Measurements from ENCODE around the gene THOC7. TPM values are rescaled to one million over a fixed set of nuclear protein-coding genes. Genes with fewer than 3 reads are reported as not detected.

The THOC7 gene
- total RNA-seq, 1 experiment from 2014 or later, result 67.3 TPM

DNA sequence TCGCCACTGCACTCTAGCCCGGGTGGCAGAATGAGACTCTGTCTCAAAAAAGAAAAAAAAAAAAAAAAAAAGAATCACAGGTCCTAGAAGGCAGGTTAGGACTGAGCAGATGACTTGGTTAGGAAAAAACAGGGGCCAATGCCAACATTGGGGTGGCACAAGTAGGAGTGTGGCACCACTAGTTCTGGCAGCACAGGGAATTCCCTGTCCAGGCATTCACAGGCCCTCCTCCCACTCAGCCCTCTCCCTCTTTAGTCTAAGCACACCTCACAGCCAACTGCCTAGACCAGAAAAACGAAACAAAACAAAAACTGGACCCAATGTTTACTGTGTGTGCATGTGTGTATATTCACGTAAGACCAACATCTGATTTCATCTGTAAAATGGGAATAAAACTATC lies 10.5 kb downstream of the THOC7 start:
- H3K4me1 ChIP-seq (ENCODE audit: control insufficient read depth in 1 of 2, insufficient read depth in 2 of 2, low read length in 2 of 2), result peaks cover 5 to 29% of the 10 kb centered on the region in 2 experiments
- peaks cover 4% of the 10 kb centered on the region; the same call in 1 of the 2 replicates for H4K20me1 ChIP-seq (ENCODE audit: insufficient read depth)
- no peak overlapping the region for H3K27ac ChIP-seq (ENCODE audit: low read depth, low read length)
- TF ChIP-seq YY1 (IDR thresholded peaks at IDR 0.05; ENCODE audit: extremely low read depth, insufficient replicate concordance, low read depth, low read length), result no peak
- ChIA-PET POLR2A (no interaction called here), RAD21 (ENCODE audit: low non-redundant PET in 1 of 2, low total read pairs in 2 of 2, uncharacterized antibody in 2 of 2, unreplicated experiment in 2 of 2) (no interaction called here), CTCF (no interaction called here)
- DNase-seq (ENCODE audit: low read depth, low spot score) (no peak), ATAC-seq (no peak)
- intact Hi-C loops (cut with micrococcal nuclease), result no loop called here
- H3K27me3 ChIP-seq (ENCODE audit: insufficient read depth, low read length), result no peaks in the 10 kb centered on the region
- H3K4me3 ChIP-seq (replicated peaks in 1 of 2; ENCODE audit: low read depth in 1 of 2, low read length in 2 of 2), result no peak overlapping the region
- H3K9ac ChIP-seq (ENCODE audit: low read length), result no peak overlapping the region
- no peak overlapping the region for H2AFZ ChIP-seq (ENCODE audit: low read depth, low read length, poor library complexity, severe bottlenecking)
- H3K9me3 ChIP-seq (ENCODE audit: control insufficient read depth in 1 of 2, insufficient read depth in 1 of 2, low read depth in 1 of 2, low read length in 2 of 2), result no peaks in the 10 kb centered on the region
- no peak overlapping the region for H3K4me2 ChIP-seq (ENCODE audit: low read length)
- BruUV-seq (replicated peaks), result no TSS peak
- H3K79me2 ChIP-seq (ENCODE audit: insufficient read depth, low read length), result peaks cover 71% of the 10 kb centered on the region
- no peaks in the 10 kb centered on the region for H3K9me2 ChIP-seq (ENCODE audit: insufficient read depth)
- H3K36me3 ChIP-seq (ENCODE audit: control insufficient read depth in 1 of 2, insufficient read depth in 2 of 2, low read length in 2 of 2), result no peaks in the 10 kb centered on the region

DNA sequence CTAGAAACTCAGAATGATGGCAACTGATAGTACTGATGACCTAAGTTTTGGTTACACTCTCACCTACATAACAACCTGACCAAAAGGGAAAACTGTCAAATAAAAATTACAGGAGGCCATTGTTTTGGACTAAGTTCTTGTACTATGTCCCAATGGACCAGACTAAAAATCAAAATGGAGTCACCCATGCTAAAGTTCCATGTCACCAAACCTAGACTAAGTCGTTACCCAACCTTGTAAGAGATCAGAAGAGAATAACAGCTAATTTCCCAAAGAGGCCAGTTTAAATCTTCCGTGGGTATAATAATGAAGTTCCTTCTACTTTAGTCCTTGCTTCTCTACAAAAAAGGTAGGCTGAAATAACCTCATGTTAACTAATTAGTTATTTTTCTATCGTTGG lies 12.3 kb downstream of the THOC7 start:
- no peaks in the 10 kb centered on the region for H4K20me1 ChIP-seq (ENCODE audit: insufficient read depth)
- no peaks in the 10 kb centered on the region for H3K9me3 ChIP-seq (ENCODE audit: control insufficient read depth in 1 of 2, insufficient read depth in 1 of 2, low read depth in 1 of 2, low read length in 2 of 2)
- H3K4me3 ChIP-seq (replicated peaks in 1 of 2; ENCODE audit: low read depth in 1 of 2, low read length in 2 of 2), result no peak overlapping the region
- no peak overlapping the region for H3K27ac ChIP-seq (ENCODE audit: low read depth, low read length)
- H3K27me3 ChIP-seq (ENCODE audit: insufficient read depth, low read length), result no peaks in the 10 kb centered on the region
- peaks cover 70% of the 10 kb centered on the region for H3K79me2 ChIP-seq (ENCODE audit: insufficient read depth, low read length)
- H3K4me1 ChIP-seq (ENCODE audit: control insufficient read depth in 1 of 2, insufficient read depth in 2 of 2, low read length in 2 of 2), result peaks cover 7 to 36% of the 10 kb centered on the region in 2 experiments
- ChIA-PET RAD21 (ENCODE audit: low non-redundant PET in 1 of 2, low total read pairs in 2 of 2, uncharacterized antibody in 2 of 2, unreplicated experiment in 2 of 2) (no interaction called here), POLR2A (no interaction called here), CTCF (interaction anchor here (0.6 kb wide), 1 partner anchor 1985 kb away, joined by 3 read pairs; no protein-coding TSS in a partner anchor)
- no peaks in the 10 kb centered on the region for H3K36me3 ChIP-seq (ENCODE audit: control insufficient read depth in 1 of 2, insufficient read depth in 2 of 2, low read length in 2 of 2)
- intact Hi-C loops (cut with micrococcal nuclease), result no loop called here
- ATAC-seq, result no peak
- BruUV-seq (replicated peaks), result no TSS peak
- H2AFZ ChIP-seq (ENCODE audit: low read depth, low read length, poor library complexity, severe bottlenecking), result no peak overlapping the region
- DNase-seq (ENCODE audit: low read depth, low spot score), result no peak
- no peak overlapping the region for H3K4me2 ChIP-seq (ENCODE audit: low read length)
- no peaks in the 10 kb centered on the region for H3K9me2 ChIP-seq (ENCODE audit: insufficient read depth)
- H3K9ac ChIP-seq (ENCODE audit: low read length), result no peak overlapping the region
- no peak for TF ChIP-seq TCF7L2 (IDR thresholded peaks at IDR 0.05; ENCODE audit: borderline replicate concordance, extremely low read depth, insufficient read depth, insufficient read length)
- TF ChIP-seq POLR2AphosphoS5 (IDR thresholded peaks at IDR 0.05; ENCODE audit: low read depth, low read length), result no peak

Measured in HCT116 (cell line).